SH-SY5Y (cell line): ENCODE measurements around the gene DRC1.

Source experiments
- GATA2 ChIP-seq: IDR thresholded peaks from 2 replicates; pipeline ENCODE4 v1.6.1; 2011; ENCODE audit warnings: mild to moderate bottlenecking, low read depth, low read length
- GATA3 ChIP-seq: IDR thresholded peaks from 2 replicates; pipeline ENCODE4 v1.6.1; 2011; ENCODE audit warnings: low read depth, mild to moderate bottlenecking, low read length, moderate library complexity

GRCh38 chr2:26448651-26449050, 46.9 kb downstream of the DRC1 start:
- TF ChIP-seq GATA2 (no peak), GATA3 (no peak)
